ENCODE measurements around the gene MACROD2.
A peak's percentile ranks its signal among the peaks of the same experiment; 100 is the strongest.

The MACROD2 gene

DNA sequence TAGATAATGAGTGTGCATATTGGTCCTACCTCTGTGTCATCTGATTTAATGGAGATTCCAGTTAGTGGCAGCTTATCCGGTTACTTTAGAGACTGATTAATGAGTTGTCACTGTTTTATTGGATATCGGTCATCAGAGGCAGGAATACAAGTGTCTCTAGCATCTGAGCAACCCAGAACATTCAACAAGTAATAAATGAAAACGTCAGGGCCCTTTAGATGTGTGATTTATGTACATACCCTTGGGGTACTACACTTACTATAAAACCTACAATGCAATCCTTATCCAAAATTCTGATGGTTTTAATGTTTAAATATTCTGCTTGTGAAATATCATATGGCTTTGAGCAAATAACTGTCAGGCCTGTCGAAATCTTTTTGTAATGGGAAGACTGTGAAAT is 1460.0 kb downstream of the MACROD2 start:
- no peak for DNase-seq (ENCODE audit: low read depth)
- H3K4me3 ChIP-seq (ENCODE audit: low read depth, low read length): no peak overlapping the region
- TF ChIP-seq, protein P1, sequence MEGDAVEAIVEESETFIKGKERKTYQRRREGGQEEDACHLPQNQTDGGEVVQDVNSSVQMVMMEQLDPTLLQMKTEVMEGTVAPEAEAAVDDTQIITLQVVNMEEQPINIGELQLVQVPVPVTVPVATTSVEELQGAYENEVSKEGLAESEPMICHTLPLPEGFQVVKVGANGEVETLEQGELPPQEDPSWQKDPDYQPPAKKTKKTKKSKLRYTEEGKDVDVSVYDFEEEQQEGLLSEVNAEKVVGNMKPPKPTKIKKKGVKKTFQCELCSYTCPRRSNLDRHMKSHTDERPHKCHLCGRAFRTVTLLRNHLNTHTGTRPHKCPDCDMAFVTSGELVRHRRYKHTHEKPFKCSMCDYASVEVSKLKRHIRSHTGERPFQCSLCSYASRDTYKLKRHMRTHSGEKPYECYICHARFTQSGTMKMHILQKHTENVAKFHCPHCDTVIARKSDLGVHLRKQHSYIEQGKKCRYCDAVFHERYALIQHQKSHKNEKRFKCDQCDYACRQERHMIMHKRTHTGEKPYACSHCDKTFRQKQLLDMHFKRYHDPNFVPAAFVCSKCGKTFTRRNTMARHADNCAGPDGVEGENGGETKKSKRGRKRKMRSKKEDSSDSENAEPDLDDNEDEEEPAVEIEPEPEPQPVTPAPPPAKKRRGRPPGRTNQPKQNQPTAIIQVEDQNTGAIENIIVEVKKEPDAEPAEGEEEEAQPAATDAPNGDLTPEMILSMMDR (IDR thresholded peaks at IDR 0.05; ENCODE audit: insufficient read depth, low read depth, low read length, missing control alignments): no peak

DNA sequence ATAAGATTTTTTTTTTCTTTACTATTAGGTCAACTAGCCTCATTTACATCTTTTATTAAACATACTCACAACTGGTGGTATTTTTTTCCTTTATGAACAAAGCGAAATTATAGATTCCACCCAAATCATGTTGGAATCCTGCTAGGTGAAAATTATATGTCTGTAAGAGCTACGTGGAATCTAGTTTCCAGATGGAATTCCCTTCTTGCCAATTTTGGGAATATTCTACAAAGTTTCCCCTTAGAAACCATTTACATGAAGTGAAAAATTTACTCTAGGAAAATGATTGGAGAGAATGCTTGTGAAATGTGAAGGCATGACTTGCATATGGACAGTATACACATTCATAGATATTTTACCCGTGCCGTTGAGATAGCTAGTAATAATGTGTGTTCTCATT is 1466.6 kb downstream of the MACROD2 start:
- DNase-seq (ENCODE audit: low read depth): no peak
- H3K4me3 ChIP-seq (ENCODE audit: low read depth, low read length): no peak overlapping the region
- TF ChIP-seq, protein P1 (IDR thresholded peaks at IDR 0.05; ENCODE audit: insufficient read depth, low read depth, low read length, missing control alignments): no peak

DNA sequence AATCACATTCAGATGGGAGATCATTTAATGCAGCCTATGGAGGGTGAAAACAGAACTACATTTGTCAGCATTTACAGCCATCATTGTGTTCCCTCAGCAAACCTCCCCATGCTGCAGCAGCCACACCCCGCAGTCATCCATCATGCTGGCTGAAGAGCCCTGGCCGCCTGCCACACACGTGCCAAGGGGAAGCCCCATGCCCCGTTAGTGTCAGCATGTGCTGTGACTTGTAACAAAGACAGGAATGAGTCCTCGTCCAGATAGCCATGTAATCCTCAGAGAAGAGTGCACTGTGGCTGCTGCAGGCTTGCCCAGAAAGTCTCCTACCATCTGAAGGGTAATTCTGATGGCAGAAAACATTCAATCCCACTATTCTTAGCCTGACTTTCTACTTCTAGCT is 1480.2 kb downstream of the MACROD2 start:
- no peak overlapping the region for H3K4me3 ChIP-seq (ENCODE audit: low read depth, low read length)
- TF ChIP-seq, protein P1 (IDR thresholded peaks at IDR 0.05; ENCODE audit: insufficient read depth, low read depth, low read length, missing control alignments): no peak
- peak; percentile 53 for DNase-seq (ENCODE audit: low read depth)

DNA sequence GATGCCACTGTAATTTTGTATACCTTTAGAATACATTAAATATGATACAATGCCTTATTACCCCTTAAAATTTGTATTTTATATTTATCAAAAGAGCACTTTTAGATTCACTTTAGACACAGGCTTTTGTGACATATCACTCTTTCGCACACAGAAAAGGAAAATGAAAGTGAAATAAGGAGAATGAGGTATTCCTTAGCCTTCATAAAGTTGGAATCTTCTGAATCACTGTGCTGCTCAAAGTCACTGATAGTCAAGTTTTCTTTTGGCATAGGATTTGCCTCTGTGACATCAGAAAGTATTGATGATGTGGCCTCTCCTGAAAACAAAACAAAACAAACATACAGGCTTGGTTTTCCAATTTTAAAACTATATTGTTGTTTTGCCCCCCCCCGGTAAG is 1480.9 kb downstream of the MACROD2 start:
- H3K4me3 ChIP-seq (ENCODE audit: low read depth, low read length): no peak overlapping the region
- TF ChIP-seq, protein P1 (IDR thresholded peaks at IDR 0.05; ENCODE audit: insufficient read depth, low read depth, low read length, missing control alignments): no peak
- no peak for DNase-seq (ENCODE audit: low read depth)

DNA sequence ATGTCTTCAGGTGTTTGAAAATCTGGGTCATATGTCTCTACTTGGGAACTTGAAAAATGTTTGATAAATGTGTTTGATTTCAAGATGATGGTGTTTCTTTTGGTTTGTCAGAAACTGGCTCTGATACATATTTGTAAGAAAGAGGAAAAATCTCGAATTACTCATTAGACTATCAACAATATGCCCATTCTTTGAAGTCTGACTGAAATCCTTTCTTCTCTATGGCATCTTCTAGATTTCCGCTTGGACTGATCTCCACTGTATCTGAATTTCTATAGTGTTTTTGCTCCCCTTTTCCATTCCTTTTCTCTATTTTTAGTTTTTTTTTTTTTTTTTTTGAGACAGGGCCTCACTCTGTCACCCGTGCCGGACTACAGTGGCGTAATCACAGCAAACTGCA is 1481.5 kb downstream of the MACROD2 start:
- no peak for DNase-seq (ENCODE audit: low read depth)
- no peak overlapping the region for H3K4me3 ChIP-seq (ENCODE audit: low read depth, low read length)
- TF ChIP-seq, protein P1 (IDR thresholded peaks at IDR 0.05; ENCODE audit: insufficient read depth, low read depth, low read length, missing control alignments): no peak

DNA sequence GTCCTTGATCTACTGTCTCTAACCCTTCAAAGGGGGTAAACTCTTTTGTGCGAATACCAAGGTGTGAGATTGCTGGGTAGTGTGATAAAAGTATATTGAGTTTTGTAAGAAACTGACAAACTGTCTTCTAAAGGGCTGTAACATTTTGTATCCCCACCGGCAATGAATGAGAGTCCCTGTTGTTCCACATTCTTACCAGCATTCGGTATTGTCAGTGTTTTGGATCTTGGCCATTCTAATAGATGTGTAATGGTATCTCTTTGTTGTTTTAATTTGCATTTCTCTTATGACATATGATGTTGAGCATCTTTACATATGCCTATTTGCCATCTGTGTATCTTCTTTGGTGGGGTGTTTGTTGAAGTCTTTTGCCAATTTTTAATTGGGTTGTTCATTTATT is 1487.2 kb downstream of the MACROD2 start:
- no peak for DNase-seq (ENCODE audit: low read depth)

DNA sequence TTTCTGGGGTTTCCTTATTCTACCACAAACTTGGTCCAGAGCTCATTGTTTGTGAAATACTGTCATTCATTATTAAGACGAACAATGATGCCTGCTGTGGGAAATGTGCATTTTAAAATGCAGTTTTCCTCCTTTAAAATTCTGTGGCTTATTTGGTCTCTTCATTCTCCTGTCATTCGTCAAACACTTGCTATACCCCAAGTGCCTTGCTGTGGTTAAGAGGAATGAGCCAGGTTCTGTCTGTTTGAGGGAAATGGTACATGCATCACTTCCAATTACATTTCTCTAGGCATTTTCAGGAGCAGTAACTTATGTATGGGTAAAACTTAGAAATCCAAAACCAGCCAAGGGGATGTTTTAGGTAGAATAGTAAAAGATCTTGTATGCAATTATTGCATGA is 1490.2 kb downstream of the MACROD2 start:
- DNase-seq (ENCODE audit: low read depth): no peak
- no peak overlapping the region for H3K4me3 ChIP-seq (ENCODE audit: low read depth, low read length)
- TF ChIP-seq, protein P1 (IDR thresholded peaks at IDR 0.05; ENCODE audit: insufficient read depth, low read depth, low read length, missing control alignments): no peak

More for the DNA sequence above, 1487.2 kb downstream of the MACROD2 start:
- H3K4me3 ChIP-seq (ENCODE audit: low read depth, low read length): no peak overlapping the region
- TF ChIP-seq, protein P1 (IDR thresholded peaks at IDR 0.05; ENCODE audit: insufficient read depth, low read depth, low read length, missing control alignments): no peak
